KOPT-K1 (cell line): ENCODE data around the gene NBEA.

Experiments
- H3K27ac ChIP-seq: fragments of 200-600 bp; sonication (generic); 2 replicates; pipeline ENCODE4 v1.5.1; 2016; ENCODE audit warnings: antibody characterized with exemption, mild to moderate bottlenecking, low read depth, low read length; ENCODE audit not compliant: poor library complexity, severe bottlenecking
- H3K36me3 ChIP-seq: fragments of 200-600 bp; sonication (generic); 2 replicates; pipeline ENCODE4 v1.5.1; 2017; ENCODE audit warnings: antibody characterized with exemption, mild to moderate bottlenecking, low read length, moderate library complexity; ENCODE audit not compliant: insufficient read depth
- H3K9me3 ChIP-seq: fragments of 200-600 bp; sonication (generic); 2 replicates; pipeline ENCODE4 v1.5.1; 2017; ENCODE audit warnings: antibody characterized with exemption, low read length, mild to moderate bottlenecking; ENCODE audit not compliant: insufficient read depth, poor library complexity, severe bottlenecking

NBEA gene

DNA sequence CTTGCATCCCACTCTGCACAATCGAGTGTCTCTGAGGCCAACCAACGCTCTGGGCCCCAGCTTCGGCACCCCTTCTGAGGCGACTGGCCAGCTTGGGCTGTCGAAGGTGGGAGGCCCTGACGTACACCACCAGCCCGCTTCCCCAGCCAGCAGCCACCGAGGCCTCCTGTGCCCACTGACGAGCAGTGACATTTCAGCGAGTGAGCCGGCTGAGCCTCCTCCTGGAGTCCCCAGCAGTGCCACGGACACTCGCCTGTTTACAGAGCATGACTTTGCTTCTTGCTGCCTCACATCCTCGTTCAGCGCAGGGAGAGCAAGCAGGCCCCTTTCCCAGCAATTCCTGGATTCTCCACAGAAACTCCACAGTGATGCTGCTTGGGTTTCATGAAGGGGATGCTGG lies 774.7 kb downstream of the NBEA start:
- Histone ChIP-seq H3K36me3 (no peaks in the 10 kb centered on the region), H3K27ac (no peak overlapping the region), H3K9me3 (no peaks in the 10 kb centered on the region)

GRCh38 chr13:35718084-35718483 lies 776.0 kb downstream of the NBEA start:
- Histone ChIP-seq H3K9me3 (no peaks in the 10 kb centered on the region), H3K36me3 (no peaks in the 10 kb centered on the region), H3K27ac (no peak overlapping the region)

DNA sequence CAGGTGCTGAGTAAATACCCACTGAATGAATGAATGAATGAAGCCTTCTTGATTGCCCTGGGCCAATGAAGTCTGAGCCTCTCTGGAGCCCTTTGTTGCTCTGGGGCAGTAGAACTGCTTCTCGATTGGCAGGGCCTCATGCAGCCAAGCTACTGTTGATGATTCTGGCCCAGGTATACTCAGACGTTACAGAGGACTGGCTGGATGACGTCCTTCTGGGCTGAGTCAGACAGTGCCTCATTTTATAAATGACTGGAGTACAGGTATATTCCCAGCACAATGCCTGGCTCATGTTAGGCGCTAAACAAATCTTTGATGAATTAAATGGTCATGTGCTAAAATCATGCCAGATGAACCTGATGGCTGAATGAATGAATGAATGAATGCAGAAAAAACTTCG lies 778.2 kb downstream of the NBEA start:
- Histone ChIP-seq H3K36me3 (no peaks in the 10 kb centered on the region), H3K9me3 (no peaks in the 10 kb centered on the region), H3K27ac (no peak overlapping the region)

DNA sequence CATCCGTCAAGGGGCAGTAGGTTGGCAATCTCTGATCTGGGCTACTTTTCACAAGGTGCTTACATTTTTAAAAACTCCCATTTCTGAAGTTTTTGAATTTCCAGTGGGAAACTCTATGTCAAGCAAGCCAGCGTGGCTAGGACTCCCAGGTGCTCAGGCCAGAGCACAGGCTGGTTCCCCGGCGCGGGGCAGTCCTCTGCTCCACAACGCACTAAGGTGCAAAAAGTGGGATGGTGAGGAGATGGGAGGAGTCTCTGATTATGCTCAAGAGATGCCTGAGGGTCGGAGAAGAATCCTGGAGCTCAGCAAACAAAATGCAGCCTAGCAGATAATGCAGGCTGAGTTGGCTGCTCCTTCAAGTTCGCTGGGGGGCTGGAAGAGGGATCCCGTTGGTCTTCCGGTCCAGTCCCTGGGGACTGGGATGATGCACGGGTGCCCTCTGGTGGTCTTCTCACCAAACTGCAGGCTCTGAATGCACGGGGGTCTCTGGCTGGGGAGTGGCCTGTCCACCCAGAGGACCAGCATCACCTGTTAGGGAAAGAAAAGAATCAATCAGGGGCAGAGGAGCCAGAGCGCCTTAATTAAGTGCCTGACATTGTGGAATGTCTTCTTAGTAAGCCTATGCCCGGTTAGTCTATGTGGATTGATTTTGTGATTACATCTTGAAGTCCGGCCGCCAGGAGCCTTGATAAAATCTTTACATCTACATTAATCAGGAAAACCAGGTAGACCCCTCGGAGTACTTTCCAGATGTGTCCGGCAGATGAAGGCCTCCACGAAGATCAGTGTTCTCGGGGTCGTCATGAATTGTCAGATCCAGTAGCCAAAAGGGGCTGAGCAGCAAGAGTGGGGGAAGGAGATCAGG lies 778.9 kb downstream of the NBEA start:
- Histone ChIP-seq H3K9me3 (no peaks in the 10 kb centered on the region), H3K36me3 (no peaks in the 10 kb centered on the region)

More for the DNA sequence above, 778.9 kb downstream of the NBEA start:
- no peak overlapping the region for H3K27ac ChIP-seq
